ENCODE data around the gene GPR153. TPM values are rescaled to one million over a fixed set of nuclear protein-coding genes. Genes with fewer than 3 reads are reported as not detected.

The GPR153 gene
- total and polyA plus RNA-seq, 8 donors: 0.19 to 5.1 (median 0.93) TPM

- no peak for TF ChIP-seq CTCF (IDR thresholded peaks at IDR 0.05)
- ATAC-seq (no peak), FAIRE-seq (no peak), DNase-seq (no peak)
- H3K27me3 ChIP-seq: no peaks in the 10 kb centered on the region
- WGBS, 2 donors: 94 to 98% methylated on average over 11 of the region's 11 CpGs
- H3K27ac ChIP-seq: no peak overlapping the region
- intact Hi-C loops (cut with DNase I): no loop called here
- no peaks in the 10 kb centered on the region for H3K4me1 ChIP-seq
- H3K4me3 ChIP-seq: no peak overlapping the region
- H3K36me3 ChIP-seq: no peaks in the 10 kb centered on the region
- no peaks in the 10 kb centered on the region for H3K9me3 ChIP-seq
These were observed 13.2 kb upstream of the GPR153 start for GRCh38 chr1:6274102-6274501.

GRCh38 chr1:6273380-6273891 lies 12.5 kb upstream of the GPR153 start:
- FAIRE-seq (no peak), ATAC-seq (no peak), DNase-seq (peak in 1 of 6 donors; percentile 32)
- WGBS, 2 donors: 89 to 92% methylated on average over 19 of the region's 19 CpGs
- H3K4me3 ChIP-seq: no peak overlapping the region
- intact Hi-C loops (cut with DNase I): no loop called here
- H3K4me1 ChIP-seq: no peaks in the 10 kb centered on the region
- no peaks in the 10 kb centered on the region for H3K36me3 ChIP-seq
- H3K27ac ChIP-seq: no peak overlapping the region
- no peaks in the 10 kb centered on the region for H3K27me3 ChIP-seq
- no peaks in the 10 kb centered on the region for H3K9me3 ChIP-seq
- TF ChIP-seq CTCF (IDR thresholded peaks at IDR 0.05): no peak

- Histone ChIP-seq H3K27ac (no peak overlapping the region), H3K9me3 (no peaks in the 10 kb centered on the region), H3K27me3 (no peaks in the 10 kb centered on the region), H3K4me3 (no peak overlapping the region), H3K36me3 (no peaks in the 10 kb centered on the region), H3K4me1 (no peaks in the 10 kb centered on the region)
- FAIRE-seq (no peak), ATAC-seq (no peak), DNase-seq (no peak)
- TF ChIP-seq CTCF (IDR thresholded peaks at IDR 0.05): no peak
- 83 to 88% methylated on average over 6 of the region's 6 CpGs for WGBS, 2 donors
- intact Hi-C loops (cut with DNase I): no loop called here
These were observed 12.0 kb upstream of the GPR153 start for GRCh38 chr1:6272868-6273267.

- Histone ChIP-seq H3K4me1 (no peaks in the 10 kb centered on the region), H3K27ac (no peak overlapping the region), H3K36me3 (no peaks in the 10 kb centered on the region), H3K4me3 (no peak overlapping the region), H3K27me3 (no peaks in the 10 kb centered on the region), H3K9me3 (no peaks in the 10 kb centered on the region)
- WGBS, 2 donors: 87 to 88% methylated on average over 9 of the region's 9 CpGs
- ATAC-seq: no peak
- DNase-seq: no peak
- intact Hi-C loops (cut with DNase I): no loop called here
- TF ChIP-seq CTCF (IDR thresholded peaks at IDR 0.05): no peak
- no peak for FAIRE-seq
These were observed 11.6 kb upstream of the GPR153 start for GRCh38 chr1:6272452-6272851.

GRCh38 chr1:6271554-6271953 lies 10.7 kb upstream of the GPR153 start:
- no peak for FAIRE-seq
- H3K4me3 ChIP-seq: no peak overlapping the region
- intact Hi-C loops (cut with DNase I): no loop called here
- no peak for DNase-seq
- no peaks in the 10 kb centered on the region for H3K4me1 ChIP-seq
- no peak for ATAC-seq
- 86 to 87% methylated on average over 11 to 12 of the region's 12 CpGs for WGBS, 2 donors
- H3K36me3 ChIP-seq: no peaks in the 10 kb centered on the region
- no peaks in the 10 kb centered on the region for H3K27me3 ChIP-seq
- H3K27ac ChIP-seq: no peak overlapping the region
- no peak for TF ChIP-seq CTCF (IDR thresholded peaks at IDR 0.05)
- H3K9me3 ChIP-seq: no peaks in the 10 kb centered on the region
